NB4 (cell line): Measurements from ENCODE around the gene NANP.
"Not testable (repeated sequence)": the region's sequence is repeated elsewhere in the genome, so short reads cannot be mapped to it uniquely, and the experiment has no call there.

Experiments
- DNase-seq: peaks from one replicate; pipeline ENCODE4 v3.0.0; 2010; ENCODE audit warnings: low read depth
- H3K4me3 ChIP-seq: one replicate; pipeline ENCODE4 v1.5.1; 2011; ENCODE audit warnings: mild to moderate bottlenecking, low read depth, low read length, moderate library complexity
- MYC ChIP-seq: IDR thresholded peaks from 2 replicates; pipeline ENCODE4 v1.6.1; 2011; ENCODE audit warnings: low read depth, low read length
- POLR2A ChIP-seq: IDR thresholded peaks from 2 replicates; pipeline ENCODE4 v1.6.1; 2011; ENCODE audit warnings: mild to moderate bottlenecking; ENCODE audit not compliant: insufficient read length; ENCODE audit errors: extremely low read depth
- TF ChIP-seq, protein P1 (sequence below): IDR thresholded peaks from one replicate; pipeline ENCODE4 v1.5.1; 2012; ENCODE audit warnings: low read depth, low read length
- TF ChIP-seq, protein P2 (sequence below): IDR thresholded peaks from 2 replicates; pipeline ENCODE4 v1.6.1; 2011; ENCODE audit warnings: low read depth, low read length

NANP gene

DNA sequence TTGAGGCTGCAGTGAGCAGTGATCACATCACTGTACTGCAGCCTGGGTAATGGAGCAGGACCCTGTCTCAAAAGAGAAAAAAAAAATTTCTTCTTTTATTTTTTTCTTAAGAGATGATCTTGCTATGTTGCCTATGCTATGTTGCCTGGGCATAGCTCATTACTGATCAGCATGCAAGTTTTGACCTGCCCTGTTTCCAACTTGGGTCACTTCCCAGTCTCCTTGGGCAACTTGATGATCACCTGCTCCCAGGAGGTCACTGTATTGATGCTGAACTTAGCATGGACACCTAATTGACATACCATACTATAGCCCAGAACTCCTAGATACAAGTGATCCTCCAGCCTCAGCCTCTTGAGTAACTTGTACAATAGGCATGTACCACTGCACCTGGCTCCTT lies 30.7 kb upstream of the NANP start:
- TF ChIP-seq, protein P1, sequence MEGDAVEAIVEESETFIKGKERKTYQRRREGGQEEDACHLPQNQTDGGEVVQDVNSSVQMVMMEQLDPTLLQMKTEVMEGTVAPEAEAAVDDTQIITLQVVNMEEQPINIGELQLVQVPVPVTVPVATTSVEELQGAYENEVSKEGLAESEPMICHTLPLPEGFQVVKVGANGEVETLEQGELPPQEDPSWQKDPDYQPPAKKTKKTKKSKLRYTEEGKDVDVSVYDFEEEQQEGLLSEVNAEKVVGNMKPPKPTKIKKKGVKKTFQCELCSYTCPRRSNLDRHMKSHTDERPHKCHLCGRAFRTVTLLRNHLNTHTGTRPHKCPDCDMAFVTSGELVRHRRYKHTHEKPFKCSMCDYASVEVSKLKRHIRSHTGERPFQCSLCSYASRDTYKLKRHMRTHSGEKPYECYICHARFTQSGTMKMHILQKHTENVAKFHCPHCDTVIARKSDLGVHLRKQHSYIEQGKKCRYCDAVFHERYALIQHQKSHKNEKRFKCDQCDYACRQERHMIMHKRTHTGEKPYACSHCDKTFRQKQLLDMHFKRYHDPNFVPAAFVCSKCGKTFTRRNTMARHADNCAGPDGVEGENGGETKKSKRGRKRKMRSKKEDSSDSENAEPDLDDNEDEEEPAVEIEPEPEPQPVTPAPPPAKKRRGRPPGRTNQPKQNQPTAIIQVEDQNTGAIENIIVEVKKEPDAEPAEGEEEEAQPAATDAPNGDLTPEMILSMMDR: no peak
- TF ChIP-seq MYC (no peak), POLR2A (no peak)
- TF ChIP-seq, protein P2, sequence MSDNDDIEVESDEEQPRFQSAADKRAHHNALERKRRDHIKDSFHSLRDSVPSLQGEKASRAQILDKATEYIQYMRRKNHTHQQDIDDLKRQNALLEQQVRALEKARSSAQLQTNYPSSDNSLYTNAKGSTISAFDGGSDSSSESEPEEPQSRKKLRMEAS: no peak
- no peak for DNase-seq
- no peak overlapping the region for H3K4me3 ChIP-seq

DNA sequence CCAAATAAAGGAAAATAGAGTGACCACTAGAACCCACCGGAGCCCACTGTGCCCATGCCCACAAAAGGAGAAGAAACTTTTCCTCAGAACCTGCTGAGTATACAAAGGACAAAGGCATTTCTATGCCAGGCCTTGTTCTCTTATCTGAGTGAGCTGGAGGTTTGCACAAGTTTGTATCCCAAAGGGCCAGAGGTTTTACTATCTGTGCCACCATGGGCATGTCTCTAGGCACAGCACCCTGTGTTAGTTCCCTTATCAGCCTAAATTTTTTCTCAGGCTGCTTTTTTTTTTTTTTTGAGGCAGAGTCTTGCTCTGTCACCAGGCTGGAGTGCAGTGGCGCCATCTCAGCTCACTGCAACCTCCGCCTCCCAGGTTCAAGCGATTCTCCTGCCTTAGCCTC lies 29.1 kb upstream of the NANP start:
- not testable (repeated sequence) for DNase-seq

DNA sequence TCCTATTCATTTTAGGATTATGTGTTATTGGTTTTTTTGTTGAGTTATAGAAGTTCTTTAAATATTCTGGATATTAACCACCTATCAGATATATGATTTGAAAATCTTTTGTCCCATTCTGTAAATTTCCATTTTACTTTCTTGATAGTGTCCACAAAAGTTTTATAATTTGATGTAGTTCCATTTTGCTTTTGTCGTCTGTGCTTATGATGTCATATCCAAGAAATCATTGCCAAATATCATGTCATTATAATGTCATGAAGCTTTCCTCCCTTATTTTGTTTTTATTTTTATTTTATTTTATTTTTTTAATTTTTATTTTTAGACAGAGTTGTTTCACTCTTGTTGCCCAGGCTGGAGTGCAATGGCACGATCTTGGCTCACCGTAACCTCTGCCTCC lies 21.0 kb upstream of the NANP start:
- TF ChIP-seq, protein P1: no peak
- TF ChIP-seq MYC: no peak
- TF ChIP-seq, protein P2: no peak
- no peak for TF ChIP-seq POLR2A
- no peak for DNase-seq
- H3K4me3 ChIP-seq: no peak overlapping the region

More for the DNA sequence above, 29.1 kb upstream of the NANP start:
- H3K4me3 ChIP-seq: not testable (repeated sequence)

DNA sequence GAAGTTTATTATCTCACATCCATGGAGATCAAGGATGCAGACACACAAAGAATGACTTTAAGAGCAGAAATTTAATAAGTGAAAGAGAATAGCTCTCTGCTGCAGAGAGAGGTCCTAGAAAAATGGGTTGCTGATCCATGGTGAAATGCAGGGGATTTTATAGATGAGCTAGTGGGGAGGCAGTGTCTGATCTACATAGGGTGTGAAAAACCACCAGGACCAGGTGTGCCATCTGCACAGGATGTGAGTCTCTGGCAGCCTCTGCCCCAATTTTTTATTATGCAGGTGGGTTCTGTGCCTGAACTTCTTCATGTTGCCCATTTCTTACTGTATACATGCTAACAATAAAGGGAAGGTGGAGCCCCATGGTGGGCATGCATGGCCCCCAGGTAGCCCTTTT lies 19.9 kb upstream of the NANP start:
- no peak for DNase-seq
- no peak overlapping the region for H3K4me3 ChIP-seq
- TF ChIP-seq, protein P1: no peak
- TF ChIP-seq, protein P2: no peak
- TF ChIP-seq POLR2A: no peak
- no peak for TF ChIP-seq MYC

DNA sequence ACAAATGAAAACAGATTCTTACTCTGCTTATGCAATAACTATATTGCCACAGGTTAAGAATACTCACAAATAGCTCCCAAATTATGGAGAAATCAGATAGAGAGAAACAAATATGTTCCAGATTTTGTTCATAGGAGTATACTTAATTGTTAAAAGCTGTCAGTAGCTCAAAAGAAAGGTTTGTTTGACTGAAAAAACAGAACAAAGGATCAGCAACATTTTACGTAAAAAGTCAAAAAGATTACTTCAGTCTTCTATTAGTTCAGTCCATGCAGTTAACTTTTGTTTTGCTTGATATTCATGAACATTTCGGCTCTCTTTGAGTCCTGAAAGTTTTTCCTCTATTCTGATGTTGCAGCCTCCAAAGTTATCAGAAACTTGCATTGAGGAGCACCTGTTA lies 13.4 kb upstream of the NANP start:
- TF ChIP-seq POLR2A (no peak), MYC (no peak)
- TF ChIP-seq, protein P1: no peak
- TF ChIP-seq, protein P2: no peak
- DNase-seq: no peak
- H3K4me3 ChIP-seq: no peak overlapping the region

DNA sequence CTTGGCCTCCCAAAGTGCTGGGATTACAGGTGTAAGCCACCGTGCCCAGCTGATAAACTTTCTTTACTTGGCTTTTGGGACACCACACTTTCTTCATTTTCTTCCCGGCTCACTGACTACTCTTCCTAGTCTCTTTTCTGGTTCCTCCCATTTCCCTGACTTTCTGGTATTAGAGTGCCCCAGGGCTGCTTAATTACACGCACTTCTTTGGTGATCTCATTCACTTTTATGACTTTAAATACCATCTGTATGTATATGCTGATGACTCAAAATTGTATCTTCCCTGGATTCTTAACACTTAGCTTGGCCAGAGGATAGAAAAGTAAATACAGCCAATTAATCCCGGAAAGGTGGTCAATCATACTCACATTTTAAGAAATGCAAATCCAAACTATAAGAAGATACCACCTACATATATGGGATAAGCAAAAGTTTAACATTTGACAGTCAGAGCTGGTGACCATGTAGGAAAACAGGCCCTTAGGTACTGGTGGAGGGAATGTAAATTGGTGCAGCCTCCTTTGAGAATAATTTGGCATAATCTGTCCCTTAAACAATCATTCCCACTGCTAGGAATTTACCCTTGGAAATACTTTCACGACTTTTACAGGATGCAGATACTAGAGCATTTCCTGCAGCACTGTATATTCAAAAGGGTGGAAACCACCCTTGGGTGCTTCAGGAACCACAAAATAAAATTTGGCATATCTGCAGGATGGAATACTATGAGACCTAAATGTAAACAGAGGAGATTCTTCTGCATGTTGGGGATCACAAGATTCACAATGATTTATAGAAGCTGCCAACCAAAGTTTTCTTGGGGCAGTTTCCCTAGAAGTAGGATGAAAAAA lies 9.4 kb upstream of the NANP start:
- no peak for TF ChIP-seq MYC
- TF ChIP-seq, protein P2: no peak
- TF ChIP-seq, protein P1: no peak
- TF ChIP-seq POLR2A: no peak
- no peak for DNase-seq
- no peak overlapping the region for H3K4me3 ChIP-seq

DNA sequence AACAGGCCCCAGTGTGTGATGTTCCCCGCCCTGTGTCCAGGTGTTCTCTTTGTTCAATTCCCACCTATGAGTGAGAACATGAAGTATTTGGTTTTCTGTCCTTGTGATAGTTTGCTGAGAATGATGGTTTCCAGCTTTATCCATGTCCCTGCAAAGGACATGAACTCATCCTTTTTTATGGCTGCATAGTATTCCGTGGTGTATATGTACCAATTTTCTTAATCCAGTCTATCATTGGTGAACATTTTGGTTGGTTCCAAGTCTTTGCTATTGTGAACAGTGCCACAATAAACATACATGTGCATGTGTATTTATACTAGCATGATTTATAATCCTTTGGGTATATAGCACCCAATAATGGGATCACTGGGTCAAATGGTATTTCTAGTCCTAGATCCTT lies 6.8 kb upstream of the NANP start:
- DNase-seq, H3K4me3 ChIP-seq: not testable (repeated sequence)
